ENCODE measurements around the gene SARS1. TPM values are rescaled to one million over a fixed set of nuclear protein-coding genes. Genes with fewer than 3 reads are reported as not detected.

The SARS1 gene
- total RNA-seq, 4 donors from 2014 or later: 83.2 to 158 (median 102) TPM

DNA sequence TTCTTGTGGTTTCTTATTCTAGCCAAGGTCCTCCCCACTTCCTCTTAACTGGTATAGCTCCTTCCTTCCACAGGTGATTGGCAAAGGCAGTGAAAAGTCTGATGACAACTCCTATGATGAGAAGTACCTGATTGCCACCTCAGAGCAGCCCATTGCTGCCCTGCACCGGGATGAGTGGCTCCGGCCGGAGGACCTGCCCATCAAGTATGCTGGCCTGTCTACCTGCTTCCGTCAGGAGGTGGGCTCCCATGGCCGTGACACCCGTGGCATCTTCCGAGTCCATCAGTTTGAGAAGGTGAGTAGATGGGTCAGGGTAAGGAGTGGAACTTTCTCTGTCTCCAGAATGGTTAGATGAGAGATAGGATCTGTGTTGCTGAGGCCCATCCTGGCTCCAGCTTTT, 21.4 kb downstream of the SARS1 start:
- no peaks in the 10 kb centered on the region for H3K9me3 ChIP-seq
- peak in 1 of 3 donors; percentile 38 for DNase-seq
- H3K4me1 ChIP-seq: no peaks in the 10 kb centered on the region
- H3K27ac ChIP-seq: no peak overlapping the region
- no peaks in the 10 kb centered on the region for H3K27me3 ChIP-seq
- no peak for TF ChIP-seq POLR2A (IDR thresholded peaks at IDR 0.05)
- TF ChIP-seq, protein P1, sequence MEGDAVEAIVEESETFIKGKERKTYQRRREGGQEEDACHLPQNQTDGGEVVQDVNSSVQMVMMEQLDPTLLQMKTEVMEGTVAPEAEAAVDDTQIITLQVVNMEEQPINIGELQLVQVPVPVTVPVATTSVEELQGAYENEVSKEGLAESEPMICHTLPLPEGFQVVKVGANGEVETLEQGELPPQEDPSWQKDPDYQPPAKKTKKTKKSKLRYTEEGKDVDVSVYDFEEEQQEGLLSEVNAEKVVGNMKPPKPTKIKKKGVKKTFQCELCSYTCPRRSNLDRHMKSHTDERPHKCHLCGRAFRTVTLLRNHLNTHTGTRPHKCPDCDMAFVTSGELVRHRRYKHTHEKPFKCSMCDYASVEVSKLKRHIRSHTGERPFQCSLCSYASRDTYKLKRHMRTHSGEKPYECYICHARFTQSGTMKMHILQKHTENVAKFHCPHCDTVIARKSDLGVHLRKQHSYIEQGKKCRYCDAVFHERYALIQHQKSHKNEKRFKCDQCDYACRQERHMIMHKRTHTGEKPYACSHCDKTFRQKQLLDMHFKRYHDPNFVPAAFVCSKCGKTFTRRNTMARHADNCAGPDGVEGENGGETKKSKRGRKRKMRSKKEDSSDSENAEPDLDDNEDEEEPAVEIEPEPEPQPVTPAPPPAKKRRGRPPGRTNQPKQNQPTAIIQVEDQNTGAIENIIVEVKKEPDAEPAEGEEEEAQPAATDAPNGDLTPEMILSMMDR (IDR thresholded peaks at IDR 0.05): no peak
- peaks cover 0 to 91% (median 0%) of the 10 kb centered on the region in 3 donors for H3K36me3 ChIP-seq
- H3K4me3 ChIP-seq: no peak overlapping the region

GRCh38 chr1:109237512-109237911, 23.8 kb downstream of the SARS1 start:
- TF ChIP-seq, protein P1 (IDR thresholded peaks at IDR 0.05): no peak
- TF ChIP-seq POLR2A (IDR thresholded peaks at IDR 0.05): no peak
- Histone ChIP-seq H3K27me3 (no peaks in the 10 kb centered on the region), H3K36me3 (peaks cover 0 to 67% (median 0%) of the 10 kb centered on the region in 3 donors), H3K4me3 (no peak overlapping the region), H3K27ac (no peak overlapping the region), H3K4me1 (peaks cover 0 to 12% (median 0%) of the 10 kb centered on the region in 4 donors), H3K9me3 (no peaks in the 10 kb centered on the region)
- no peak for DNase-seq

GRCh38 chr1:109238382-109238781, 24.7 kb downstream of the SARS1 start:
- H3K9me3 ChIP-seq: no peaks in the 10 kb centered on the region
- H3K27ac ChIP-seq: no peak overlapping the region
- no peak overlapping the region for H3K4me3 ChIP-seq
- TF ChIP-seq, protein P1 (IDR thresholded peaks at IDR 0.05): no peak
- TF ChIP-seq POLR2A (IDR thresholded peaks at IDR 0.05): no peak
- H3K36me3 ChIP-seq: peaks cover 0 to 58% (median 0%) of the 10 kb centered on the region in 3 donors
- H3K4me1 ChIP-seq: peaks cover 0 to 12% (median 0%) of the 10 kb centered on the region in 4 donors
- H3K27me3 ChIP-seq: no peaks in the 10 kb centered on the region
- DNase-seq: peak in 1 of 3 donors; percentile 8

DNA sequence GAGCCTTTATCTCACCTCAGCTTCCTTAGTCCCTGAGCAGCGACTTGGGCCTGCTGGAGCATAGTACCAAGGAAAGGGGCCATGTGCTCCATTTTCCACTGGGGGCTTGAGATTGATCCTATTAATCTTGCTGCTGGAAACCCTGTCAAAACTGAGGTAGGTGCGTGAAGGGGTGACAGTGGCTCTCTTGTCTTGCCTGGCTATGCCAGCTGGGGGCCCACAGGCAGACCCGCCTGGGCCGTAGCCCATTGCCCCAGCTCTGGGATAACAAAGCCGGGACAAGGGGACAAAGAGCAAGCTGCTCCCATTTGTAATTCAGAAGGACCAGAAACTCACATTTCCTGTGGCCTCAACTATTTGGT, 25.3 kb downstream of the SARS1 start:
- Histone ChIP-seq H3K4me3 (no peak overlapping the region), H3K36me3 (peaks cover 0 to 54% (median 0%) of the 10 kb centered on the region in 3 donors), H3K4me1 (peaks cover 0 to 12% (median 0%) of the 10 kb centered on the region in 4 donors), H3K9me3 (no peaks in the 10 kb centered on the region), H3K27ac (no peak overlapping the region), H3K27me3 (no peaks in the 10 kb centered on the region)
- TF ChIP-seq, protein P1 (IDR thresholded peaks at IDR 0.05): no peak
- TF ChIP-seq POLR2A (IDR thresholded peaks at IDR 0.05): no peak
- no peak for DNase-seq

GRCh38 chr1:109239409-109240068, 25.8 kb downstream of the SARS1 start:
- DNase-seq: peak in 1 of 3 donors; percentile 60
- Histone ChIP-seq H3K9me3 (no peaks in the 10 kb centered on the region), H3K4me1 (peaks cover 0 to 12% (median 0%) of the 10 kb centered on the region in 4 donors), H3K36me3 (peaks cover 0 to 49% (median 0%) of the 10 kb centered on the region in 3 donors), H3K4me3 (no peak overlapping the region), H3K27ac (peak overlapping the region in 1 of 4 donors; percentile 3), H3K27me3 (no peaks in the 10 kb centered on the region)
- TF ChIP-seq, protein P1 (IDR thresholded peaks at IDR 0.05): peak in 4 of 6 experiments; percentile 48 to 55 (median 50)
- TF ChIP-seq POLR2A (IDR thresholded peaks at IDR 0.05): no peak

All from Peyer's patch (tissue), 4 donors.